Natural killer cell (primary cell): ENCODE results near the gene WAPL. TPM values are rescaled to one million over a fixed set of nuclear protein-coding genes. Genes with fewer than 3 reads are reported as not detected.

Source experiments
- ATAC-seq, 3 donors: fragments of 150-1000 bp in 2 of 3; fragments of 200-7000 bp in 1 of 3; cut with Tn5 transposase; 1 replicate in 1 of 3; 2 replicates in 2 of 3; pipeline ENCODE4 v1.10.0; 2021; ENCODE audit warnings: mild to moderate bottlenecking in 2 of 3, moderate library complexity in 2 of 3
- DNase-seq, 2 donors: peaks; one replicate each; pipeline versions ENCODE4 v3.0.0 to v3.0.0-alpha.2; 2013 to 2021; ENCODE audit warnings: mixed read lengths in 1 of 2
- H3K27ac ChIP-seq: one replicate; pipeline ENCODE4 v1.5.1; 2013; ENCODE audit warnings: mild to moderate bottlenecking, low read length
- H3K27me3 ChIP-seq: one replicate; pipeline ENCODE4 v1.6.1; 2013; ENCODE audit warnings: low read length; ENCODE audit not compliant: control insufficient read depth, insufficient read depth
- H3K36me3 ChIP-seq: one replicate; pipeline ENCODE4 v1.6.1; 2013; ENCODE audit warnings: low read length; ENCODE audit not compliant: control insufficient read depth, insufficient read depth
- H3K4me1 ChIP-seq: one replicate; pipeline ENCODE4 v1.6.1; 2013; ENCODE audit warnings: low read length; ENCODE audit not compliant: control insufficient read depth, insufficient read depth
- H3K4me3 ChIP-seq: one replicate; pipeline ENCODE4 v1.5.1; 2013; ENCODE audit warnings: low read length
- H3K9me3 ChIP-seq: one replicate; pipeline ENCODE4 v1.6.1; 2013; ENCODE audit warnings: low read length; ENCODE audit not compliant: control insufficient read depth, insufficient read depth
- H3K27ac Mint-ChIP-seq, 2 donors: one replicate each; pipeline ENCODE4 v1.8.0; 2022; ENCODE audit warnings: mild to moderate bottlenecking in 2 of 2, mixed read lengths in 2 of 2, moderate library complexity in 1 of 2
- H3K27me3 Mint-ChIP-seq, 2 donors: one replicate each; pipeline ENCODE4 v1.8.0; 2022; ENCODE audit warnings: low read depth in 2 of 2, mixed read lengths in 2 of 2
- H3K36me3 Mint-ChIP-seq: one replicate; pipeline ENCODE4 v1.8.0; 2022; ENCODE audit warnings: mixed read lengths
- H3K4me1 Mint-ChIP-seq, 2 donors: one replicate each; pipeline ENCODE4 v1.8.0; 2022; ENCODE audit warnings: mixed read lengths in 2 of 2
- H3K4me3 Mint-ChIP-seq: one replicate; pipeline ENCODE4 v1.8.0; 2022; ENCODE audit warnings: mild to moderate bottlenecking, moderate library complexity, mixed read lengths
- H3K9me3 Mint-ChIP-seq, 2 donors: one replicate each; pipeline ENCODE4 v1.8.0; 2022; ENCODE audit warnings: mixed read lengths in 2 of 2
- CTCF ChIP-seq: fragments of 200-600 bp; IDR thresholded peaks from one replicate; pipeline ENCODE4 v1.8.0; 2022; ENCODE audit warnings: antibody characterized with exemption
- WGBS: methylation state at CpG from one replicate; pipeline ENCODE4 v1.1.7; 2013; ENCODE audit warnings: missing lambda C conversion rate; ENCODE audit not compliant: insufficient coverage; 5-methylcytosine and 5-hydroxymethylcytosine counted together
- intact Hi-C: fragments of 100-400 bp; cut with micrococcal nuclease; formaldehyde crosslinking; loops from one replicate; pipeline ENCODE4 v1.14.2; 2022
- total RNA-seq, 4 donors: library from RNA; stranded (reverse); fragments of 120-200 nt in 1 of 4; gene quantifications; one replicate each; pipeline versions ENCODE4 v1.2.3 to v1.2.4, GENCODE V29; 2013 to 2022

Gene WAPL
- total RNA-seq, 3 donors from 2014 or later (not counting 1 experiment from before 2014, with no cell fraction given), result 41.1 to 51.4 (median 51.1) TPM

DNA sequence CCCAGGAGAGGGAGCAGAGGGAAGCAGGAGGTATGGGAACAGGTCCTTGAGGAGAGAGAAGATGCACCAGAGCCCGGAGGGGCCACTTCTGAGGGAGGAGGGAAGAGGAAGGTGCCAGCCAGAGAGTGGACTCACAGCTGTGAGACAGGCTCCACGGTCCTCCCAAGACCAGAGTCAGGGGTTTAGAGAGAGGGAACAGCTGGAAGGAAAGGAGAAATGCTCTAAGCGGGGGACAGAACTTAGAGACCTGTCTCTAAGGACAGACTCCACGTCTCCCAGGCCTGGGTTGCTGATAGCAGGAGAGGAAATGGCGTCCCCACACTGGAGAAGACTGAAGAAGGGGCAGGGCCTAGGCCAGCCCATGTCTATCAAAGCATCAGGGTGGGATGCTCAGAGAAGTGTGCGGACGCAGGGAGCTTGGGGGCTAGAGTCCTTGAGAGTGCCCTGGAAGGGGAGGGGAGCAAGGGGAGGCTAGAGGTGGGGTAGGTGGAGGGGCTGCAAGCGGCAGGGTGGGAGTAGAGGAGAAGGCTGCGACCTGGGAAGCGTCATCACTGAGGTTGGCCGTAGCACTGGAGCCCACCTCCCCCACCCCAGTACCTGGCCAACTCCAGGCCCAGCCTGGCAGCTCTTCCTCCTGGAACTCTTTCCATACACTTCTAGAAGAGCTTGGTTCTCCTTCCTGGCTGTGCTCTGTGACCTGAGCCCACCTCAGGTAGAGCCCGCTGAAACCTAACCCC is 129.4 kb downstream of the WAPL start:
- no peak for DNase-seq
- H3K27ac ChIP-seq, result no peak overlapping the region
- peaks cover 11% of the 10 kb centered on the region for H3K4me1 ChIP-seq
- H3K9me3 ChIP-seq, result no peaks in the 10 kb centered on the region
- Mint-ChIP-seq H3K27me3 (peaks cover 39% of the 10 kb centered on the region in 2 donors), H3K4me1 (peaks cover 0 to 4% of the 10 kb centered on the region in 2 donors), H3K4me3 (no peak overlapping the region), H3K36me3 (no peaks in the 10 kb centered on the region), H3K9me3 (no peaks in the 10 kb centered on the region), H3K27ac (no peak overlapping the region)
- no peaks in the 10 kb centered on the region for H3K36me3 ChIP-seq
- peaks cover 13% of the 10 kb centered on the region for H3K27me3 ChIP-seq
- no peak overlapping the region for H3K4me3 ChIP-seq
- intact Hi-C loops, result no loop called here
- WGBS, result 74% methylated on average over 9 of the region's 12 CpGs
- no peak for ATAC-seq
- TF ChIP-seq CTCF, result no peak

- DNase-seq (no peak), ATAC-seq (no peak)
- Mint-ChIP-seq H3K27ac (no peak overlapping the region), H3K27me3 (peaks cover 36 to 40% of the 10 kb centered on the region in 2 donors), H3K36me3 (no peaks in the 10 kb centered on the region), H3K4me3 (no peak overlapping the region), H3K9me3 (no peaks in the 10 kb centered on the region), H3K4me1 (peaks cover 0 to 4% of the 10 kb centered on the region in 2 donors)
- peaks cover 13% of the 10 kb centered on the region for H3K27me3 ChIP-seq
- no peaks in the 10 kb centered on the region for H3K9me3 ChIP-seq
- intact Hi-C loops, result no loop called here
- no peak overlapping the region for H3K4me3 ChIP-seq
- H3K4me1 ChIP-seq, result peaks cover 11% of the 10 kb centered on the region
- no peak for TF ChIP-seq CTCF
- 90% methylated on average over 8 of the region's 8 CpGs for WGBS
- H3K27ac ChIP-seq, result no peak overlapping the region
- H3K36me3 ChIP-seq, result no peaks in the 10 kb centered on the region
Measured at GRCh38 chr10:86391236-86391840, 130.3 kb downstream of the WAPL start.

DNA sequence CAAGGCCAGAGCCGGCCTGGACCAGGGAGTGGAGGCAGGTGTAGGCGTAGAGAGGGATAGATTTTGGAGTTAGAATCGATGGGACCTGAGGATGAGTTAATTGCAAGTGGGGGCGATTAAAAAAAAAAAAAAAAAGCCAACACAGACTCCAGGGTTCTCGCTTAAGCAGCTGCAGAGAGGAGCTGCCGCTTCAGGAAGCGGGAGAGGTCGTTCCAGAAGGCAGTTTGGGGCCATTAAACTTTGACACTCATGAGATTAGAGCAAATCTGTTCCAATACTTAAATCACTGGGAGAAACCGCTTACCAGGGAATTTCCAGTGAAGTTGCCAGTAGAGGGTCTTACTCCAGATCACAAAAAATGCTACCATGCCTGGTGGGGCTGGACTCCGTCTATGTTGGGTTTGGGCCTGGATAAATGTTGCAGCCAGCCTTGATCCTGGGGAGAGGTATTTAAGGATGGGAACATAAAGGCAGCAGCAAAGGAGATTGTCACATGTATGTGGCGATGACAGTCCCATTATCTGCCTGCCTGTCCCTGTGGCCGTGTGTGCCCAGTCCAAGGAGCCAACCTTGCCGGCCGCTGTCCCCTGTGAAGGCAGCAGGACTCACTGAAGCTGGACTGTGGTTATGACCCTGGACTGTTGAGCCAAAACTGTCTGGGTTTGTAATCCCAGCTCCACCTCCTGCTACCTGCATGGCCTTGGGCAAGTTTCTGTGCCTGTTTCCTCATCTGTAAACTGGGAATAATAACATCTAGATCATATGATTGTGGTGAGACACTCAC is 131.1 kb downstream of the WAPL start:
- H3K36me3 ChIP-seq, result no peaks in the 10 kb centered on the region
- no peak for TF ChIP-seq CTCF
- intact Hi-C loops, result no loop called here
- H3K27me3 Mint-ChIP-seq, result peaks cover 32 to 46% of the 10 kb centered on the region in 2 donors
- no peak overlapping the region for H3K4me3 ChIP-seq
- H3K9me3 Mint-ChIP-seq, result no peaks in the 10 kb centered on the region
- H3K27ac ChIP-seq, result no peak overlapping the region
- ATAC-seq, result no peak
- 89% methylated on average over 14 of the region's 14 CpGs for WGBS
- peaks cover 13% of the 10 kb centered on the region for H3K27me3 ChIP-seq
- no peaks in the 10 kb centered on the region for H3K36me3 Mint-ChIP-seq
- DNase-seq, result no peak
- H3K27ac Mint-ChIP-seq, result no peak overlapping the region
- H3K9me3 ChIP-seq, result no peaks in the 10 kb centered on the region
- H3K4me3 Mint-ChIP-seq, result no peak overlapping the region
- peaks cover 0 to 4% of the 10 kb centered on the region in 2 donors for H3K4me1 Mint-ChIP-seq
- peaks cover 11% of the 10 kb centered on the region for H3K4me1 ChIP-seq
